ENCODE results near the gene SPRY4.

DNA sequence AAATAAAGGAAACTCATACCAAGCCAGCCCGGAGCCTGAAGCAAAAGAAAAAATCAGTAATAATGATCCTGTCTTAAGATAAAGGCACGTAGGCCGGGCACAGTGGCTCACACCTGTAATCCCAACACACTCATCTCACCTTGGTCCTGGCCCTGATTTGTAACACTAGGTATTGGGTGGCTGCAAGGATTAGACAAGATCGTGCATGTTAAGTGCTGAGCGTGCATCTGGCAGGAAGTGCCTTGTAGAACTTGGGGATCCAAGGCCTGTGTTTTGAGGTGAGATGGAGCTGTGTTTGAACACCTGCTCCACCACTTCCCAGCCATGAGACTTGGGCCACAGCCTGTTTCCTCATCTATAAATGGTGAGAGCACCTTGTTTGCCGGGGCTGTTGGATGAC, 41.5 kb downstream of the SPRY4 start:
- TF ChIP-seq POLR2AphosphoS5 (IDR thresholded peaks at IDR 0.05; ENCODE audit: low read depth, low read length): no peak
- no peak for TF ChIP-seq TAF1 (IDR thresholded peaks at IDR 0.05; ENCODE audit: borderline replicate concordance, low read depth, low read length)
- no peak for TF ChIP-seq POLR2A (IDR thresholded peaks at IDR 0.05; ENCODE audit: low read depth, low read length)

Data from GM12892 (cell line).